Measurements from ENCODE around the gene PTPN13.

The PTPN13 gene

GRCh38 chr4:86661006-86661405, 66.9 kb downstream of the PTPN13 start:
- ChIA-PET POLR2A (no interaction called here), CTCF (no interaction called here)
- no peak for TF ChIP-seq PRDM6 (tag by site-specific recombination; IDR thresholded peaks at IDR 0.05)
- no peak for TF ChIP-seq REST (tag by site-specific recombination; IDR thresholded peaks at IDR 0.05)
- no peak for TF ChIP-seq ZNF114 (tag by site-specific recombination; IDR thresholded peaks at IDR 0.05)
- no peak for TF ChIP-seq ZNF37A (tag by site-specific recombination; IDR thresholded peaks at IDR 0.05)
- TF ChIP-seq ZNF768 (tag by site-specific recombination; IDR thresholded peaks at IDR 0.05): no peak
- TF ChIP-seq ZNF221 (tag by site-specific recombination; IDR thresholded peaks at IDR 0.05; ENCODE audit: borderline replicate concordance): no peak
- TF ChIP-seq INSM2 (tag by site-specific recombination; IDR thresholded peaks at IDR 0.05): no peak
- no peak for TF ChIP-seq ZNF18 (tag by site-specific recombination; IDR thresholded peaks at IDR 0.05)
- no peak for TF ChIP-seq ZBTB44 (tag by site-specific recombination; IDR thresholded peaks at IDR 0.05)
- no peak for TF ChIP-seq ZNF112 (tag by site-specific recombination; IDR thresholded peaks at IDR 0.05)
- no peak for TF ChIP-seq ZBTB8A (tag by site-specific recombination; IDR thresholded peaks at IDR 0.05)
- TF ChIP-seq ZNF501 (tag by site-specific recombination; IDR thresholded peaks at IDR 0.05): no peak
- Histone ChIP-seq H3K36me3 (ENCODE audit: control insufficient read depth in 2 of 2, insufficient read depth in 1 of 2, low read length in 2 of 2) (no peaks in the 10 kb centered on the region), H3K27ac (ENCODE audit: extremely low read depth, low read depth, low read length) (no peak overlapping the region), H3K4me3 (ENCODE audit: low read depth, low read length) (no peak overlapping the region), H3K4me1 (ENCODE audit: control insufficient read depth, insufficient read depth, low read length) (0 out of 2 replicates have a peak, but pooled peaks cover 5% of the 10 kb centered on the region), H3K9me3 (ENCODE audit: control insufficient read depth, insufficient read depth, low read depth, low read length) (no peaks in the 10 kb centered on the region)

GRCh38 chr4:86661418-86661817, 67.3 kb downstream of the PTPN13 start:
- CTCF ChIA-PET: no interaction called here

More at GRCh38 chr4:86661418-86661817, 67.3 kb downstream of the PTPN13 start:
- TF ChIP-seq ZNF155 (tag by site-specific recombination; IDR thresholded peaks at IDR 0.05): no peak
- TF ChIP-seq ZNF626 (tag by site-specific recombination; IDR thresholded peaks at IDR 0.05): no peak
- no peak for TF ChIP-seq SP2 (tag by site-specific recombination; IDR thresholded peaks at IDR 0.05)
- no peak for TF ChIP-seq BCL11B (tag by site-specific recombination; IDR thresholded peaks at IDR 0.05; ENCODE audit: low read depth)
- no peak for TF ChIP-seq ZNF768 (tag by site-specific recombination; IDR thresholded peaks at IDR 0.05)
- POLR2A ChIA-PET: no interaction called here
- Histone ChIP-seq H3K4me1 (ENCODE audit: control insufficient read depth, insufficient read depth, low read length) (0 out of 2 replicates have a peak, but pooled peaks cover 5% of the 10 kb centered on the region), H3K36me3 (ENCODE audit: control insufficient read depth in 2 of 2, insufficient read depth in 1 of 2, low read length in 2 of 2) (no peaks in the 10 kb centered on the region), H3K4me3 (ENCODE audit: low read depth, low read length) (no peak overlapping the region), H3K9me3 (ENCODE audit: control insufficient read depth, insufficient read depth, low read depth, low read length) (no peaks in the 10 kb centered on the region), H3K27ac (ENCODE audit: extremely low read depth, low read depth, low read length) (no peak overlapping the region)
